CD4-positive, alpha-beta T cell treated with Interleukin-15 for 4 hours (primary cell): ENCODE data around the gene KLHL28.

Source experiments
- DNase-seq: peaks from one replicate; pipeline ENCODE4 v3.0.0-alpha.2; 2020; ENCODE audit warnings: low spot score

The KLHL28 gene

GRCh38 chr14:44960646-44961045 lies 1.1 kb downstream of the KLHL28 start:
- no peak for DNase-seq

- no peak for DNase-seq
Measured at GRCh38 chr14:44960146-44960545, 1.6 kb downstream of the KLHL28 start.

- no peak for DNase-seq
Measured at GRCh38 chr14:44959538-44959937, 2.2 kb downstream of the KLHL28 start.

GRCh38 chr14:44956866-44957265 lies 4.9 kb downstream of the KLHL28 start:
- DNase-seq = no peak

- DNase-seq = no peak
Measured at GRCh38 chr14:44955528-44955927, 6.2 kb downstream of the KLHL28 start.

- DNase-seq = no peak
Measured at GRCh38 chr14:44954750-44955149, 7.0 kb downstream of the KLHL28 start.

GRCh38 chr14:44952391-44953110 lies 9.2 kb downstream of the KLHL28 start:
- no peak for DNase-seq

- no peak for DNase-seq
Measured at GRCh38 chr14:44951051-44951450, 10.7 kb downstream of the KLHL28 start.

- DNase-seq = no peak
Measured at GRCh38 chr14:44945264-44945663, 16.5 kb downstream of the KLHL28 start.

GRCh38 chr14:44944107-44944506 lies 17.6 kb downstream of the KLHL28 start:
- DNase-seq = no peak

GRCh38 chr14:44942436-44942835 lies 19.3 kb downstream of the KLHL28 start:
- no peak for DNase-seq

- no peak for DNase-seq
Measured at GRCh38 chr14:44941591-44941990, 20.2 kb downstream of the KLHL28 start.

- DNase-seq = no peak
Measured at GRCh38 chr14:44940944-44941343, 20.8 kb downstream of the KLHL28 start.

GRCh38 chr14:44940211-44940610 lies 21.5 kb downstream of the KLHL28 start:
- no peak for DNase-seq

GRCh38 chr14:44937547-44937946 lies 24.2 kb downstream of the KLHL28 start:
- DNase-seq = no peak

- DNase-seq = no peak
Measured at GRCh38 chr14:44935155-44935554, 26.6 kb downstream of the KLHL28 start.

- peak; percentile 6 for DNase-seq
Measured at GRCh38 chr14:44928793-44929192, 33.0 kb downstream of the KLHL28 start.

- no peak for DNase-seq
Measured at GRCh38 chr14:44914849-44915248, 46.9 kb downstream of the KLHL28 start.

GRCh38 chr14:44912041-44912869 lies 49.5 kb downstream of the KLHL28 start:
- no peak for DNase-seq

- no peak for DNase-seq
Measured at GRCh38 chr14:44910821-44911220, 50.9 kb downstream of the KLHL28 start.

GRCh38 chr14:44901696-44902095 lies 60.1 kb downstream of the KLHL28 start:
- no peak for DNase-seq

GRCh38 chr14:44898551-44898950 lies 63.2 kb downstream of the KLHL28 start:
- DNase-seq = no peak

GRCh38 chr14:44897845-44898151 lies 63.9 kb downstream of the KLHL28 start:
- DNase-seq = no peak
